Fibroblast of pulmonary artery (primary cell): ENCODE measurements around the gene COPG2.
A peak's percentile ranks its signal among the peaks of the same experiment; 100 is the strongest.
"Not testable (repeated sequence)": the region's sequence is repeated elsewhere in the genome, so short reads cannot be mapped to it uniquely, and the experiment has no call there.

Source experiments
- DNase-seq: peaks from one replicate; pipeline ENCODE4 v3.0.0-alpha.2; 2010; ENCODE audit warnings: low read depth
- H3K4me3 ChIP-seq: replicated peaks from 2 replicates; pipeline ENCODE4 v1.5.1; 2011; ENCODE audit warnings: low read depth, mild to moderate bottlenecking, control low read depth, low read length, moderate library complexity
- CTCF ChIP-seq: IDR thresholded peaks from 2 replicates; pipeline ENCODE4 v1.5.1; 2011; ENCODE audit warnings: mild to moderate bottlenecking, control low read depth, low read length, inconsistent platforms; ENCODE audit errors: missing control alignments

Gene COPG2

DNA sequence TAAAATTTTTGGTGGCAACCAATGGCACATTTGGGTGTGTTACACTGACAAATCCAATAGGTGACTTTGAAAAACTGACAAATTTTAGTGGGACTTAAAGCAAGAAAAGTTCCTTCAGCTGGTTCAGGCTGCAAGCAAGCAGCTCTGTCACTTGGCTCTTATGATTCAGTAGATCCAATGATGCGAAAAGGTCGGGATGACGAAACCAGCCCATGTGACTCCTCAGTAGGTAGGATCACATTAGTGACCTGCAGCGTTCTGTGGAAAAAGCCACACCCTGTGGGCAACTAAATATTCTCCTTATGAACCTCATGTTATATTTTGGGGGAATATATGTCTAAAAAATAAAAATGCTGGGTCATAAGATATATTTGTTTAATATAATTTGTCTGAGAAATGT is 31.1 kb upstream of the COPG2 start:
- no peak for TF ChIP-seq CTCF
- no peak for DNase-seq
- no peak overlapping the region for H3K4me3 ChIP-seq

DNA sequence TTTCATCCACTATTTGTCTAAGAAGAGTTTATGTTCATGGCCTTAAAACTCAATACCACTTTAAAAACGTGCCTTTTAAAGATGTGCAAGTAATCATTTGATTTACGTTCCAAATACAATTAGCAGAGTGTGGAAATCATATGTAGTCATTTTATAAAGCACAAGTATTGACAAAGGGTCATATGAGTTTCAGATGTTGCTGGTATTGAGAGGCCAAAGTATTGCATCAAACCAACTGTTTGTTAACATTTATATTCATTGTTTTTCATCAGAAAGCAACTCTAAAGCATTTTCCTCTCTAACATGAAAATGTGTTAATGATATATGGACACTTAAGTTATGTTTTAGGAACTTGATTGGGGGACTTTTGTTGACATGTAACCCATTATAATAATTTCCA is 29.3 kb upstream of the COPG2 start:
- no peak for DNase-seq
- no peak overlapping the region for H3K4me3 ChIP-seq
- TF ChIP-seq CTCF, result no peak

- DNase-seq, result peak; percentile 61
- TF ChIP-seq CTCF, result peak; percentile 66
- no peak overlapping the region for H3K4me3 ChIP-seq
Observed at GRCh38 chr7:130695840-130696239, 27.3 kb upstream of the COPG2 start.

DNA sequence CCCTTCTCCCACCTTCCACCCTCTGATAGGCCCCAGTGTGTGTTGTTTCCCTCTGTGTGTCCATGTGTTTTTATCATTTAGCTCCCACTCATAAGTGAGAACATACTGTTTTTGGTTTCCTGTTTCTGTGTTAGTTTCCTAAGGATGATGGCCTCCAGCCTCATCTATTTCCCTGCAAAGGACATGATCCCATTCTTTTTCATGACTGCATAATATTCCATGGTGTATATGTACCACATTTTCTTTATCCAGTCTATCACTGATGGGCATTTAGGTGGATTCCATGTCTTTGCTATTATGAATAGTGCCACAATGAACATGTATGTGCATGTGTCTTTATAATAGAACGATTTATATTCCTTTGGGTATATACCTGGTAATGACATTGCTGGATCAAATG is 23.8 kb upstream of the COPG2 start:
- not testable (repeated sequence) for DNase-seq, H3K4me3 ChIP-seq

DNA sequence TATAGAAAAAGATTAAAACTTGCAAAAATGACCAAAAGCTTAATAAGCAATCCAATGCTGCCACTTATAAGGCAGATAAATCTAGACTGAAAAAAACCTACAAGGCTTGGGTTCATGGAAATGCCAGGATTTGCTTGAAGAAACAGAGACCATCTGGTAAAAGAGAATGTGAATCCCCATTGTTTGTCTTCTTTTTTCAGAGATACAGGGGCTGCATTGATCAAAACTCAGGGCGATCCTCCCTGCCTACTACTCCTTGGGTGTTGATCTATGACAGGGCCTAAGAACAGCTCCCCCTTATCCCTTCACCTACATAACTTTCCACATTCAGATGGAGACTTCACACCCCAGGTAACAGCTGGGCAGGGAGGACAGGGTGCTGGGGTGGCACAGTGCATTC is 21.1 kb upstream of the COPG2 start:
- DNase-seq, result no peak
- no peak overlapping the region for H3K4me3 ChIP-seq
- no peak for TF ChIP-seq CTCF

GRCh38 chr7:130683026-130683425 is 14.5 kb upstream of the COPG2 start:
- no peak for TF ChIP-seq CTCF
- DNase-seq, result no peak
- no peak overlapping the region for H3K4me3 ChIP-seq

DNA sequence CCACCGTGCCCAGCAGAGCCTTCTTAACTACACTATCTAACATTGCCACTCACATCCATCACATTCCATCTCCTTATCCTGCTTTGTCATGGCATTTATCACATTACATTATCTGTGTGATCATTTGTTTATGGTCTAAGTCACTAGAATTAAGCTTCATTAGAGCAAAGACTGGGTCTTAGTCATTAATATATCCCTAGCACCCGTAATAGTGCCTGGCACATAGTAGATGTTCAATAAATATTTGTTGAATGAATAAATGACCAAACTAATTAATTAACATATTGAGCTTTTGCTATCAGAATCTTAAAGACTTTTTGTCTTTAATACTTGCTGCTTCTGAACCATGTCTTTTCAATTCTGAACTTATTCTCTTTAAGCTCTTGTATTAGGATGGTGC is 5.9 kb upstream of the COPG2 start:
- H3K4me3 ChIP-seq, result no peak overlapping the region
- no peak for TF ChIP-seq CTCF
- no peak for DNase-seq

- DNase-seq, result peak; percentile 32
- TF ChIP-seq CTCF, result no peak
- H3K4me3 ChIP-seq, result no peak overlapping the region
Observed at GRCh38 chr7:130673066-130673465, 4.5 kb upstream of the COPG2 start.
